GM21528 (cell line): Measurements from ENCODE around the gene MLF2.
A peak's percentile ranks its signal among the peaks of the same experiment; 100 is the strongest.
"Not testable (repeated sequence)": the region's sequence is repeated elsewhere in the genome, so short reads cannot be mapped to it uniquely, and the experiment has no call there.

Experiments
- ATAC-seq: cut with Tn5 transposase; IDR thresholded peaks from one replicate; pipeline ENCODE4 v1.9.1; 2021; ENCODE audit warnings: mild to moderate bottlenecking, moderate library complexity; ENCODE audit not compliant: unreplicated experiment, low FRiP score

Gene MLF2

DNA sequence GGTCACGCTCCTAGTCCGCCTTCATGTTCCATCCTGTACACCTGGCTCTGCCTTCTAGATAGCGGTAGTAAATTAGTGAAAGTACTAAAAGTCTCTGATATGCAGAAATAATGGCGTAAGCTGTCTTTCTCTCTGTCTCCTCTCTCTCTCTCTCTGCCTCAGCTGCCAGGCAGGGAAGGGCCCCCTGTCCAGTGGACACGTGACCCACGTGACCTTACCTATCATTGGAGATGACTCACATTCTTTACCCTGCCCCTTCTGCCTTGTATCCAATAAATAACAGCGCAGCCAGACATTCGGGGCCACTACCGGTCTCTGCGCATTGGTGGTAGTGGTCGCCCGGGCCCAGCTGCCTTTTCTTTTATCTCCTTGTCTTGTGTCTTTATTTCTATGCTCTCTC lies 10.9 kb downstream of the MLF2 start:
- not testable (repeated sequence) for ATAC-seq

DNA sequence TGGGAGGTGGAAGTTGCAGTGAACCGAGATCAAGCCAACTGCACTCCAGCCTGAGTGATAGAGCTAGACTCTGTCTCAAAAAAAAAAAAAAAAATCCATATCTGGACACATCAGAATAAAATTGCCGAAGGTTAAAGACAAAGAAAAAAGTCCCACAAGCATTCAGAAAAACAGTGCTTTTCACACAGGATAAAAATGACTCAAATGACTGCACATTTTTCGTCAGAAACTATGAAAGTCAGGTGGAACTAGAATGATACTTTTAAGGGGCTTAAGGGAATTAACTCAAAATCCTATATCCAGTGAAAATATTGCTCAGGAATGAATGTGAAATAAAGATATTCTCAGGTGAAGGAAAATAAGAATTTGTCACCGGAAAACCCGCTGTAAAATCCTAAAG lies 16.2 kb downstream of the MLF2 start:
- ATAC-seq = no peak

DNA sequence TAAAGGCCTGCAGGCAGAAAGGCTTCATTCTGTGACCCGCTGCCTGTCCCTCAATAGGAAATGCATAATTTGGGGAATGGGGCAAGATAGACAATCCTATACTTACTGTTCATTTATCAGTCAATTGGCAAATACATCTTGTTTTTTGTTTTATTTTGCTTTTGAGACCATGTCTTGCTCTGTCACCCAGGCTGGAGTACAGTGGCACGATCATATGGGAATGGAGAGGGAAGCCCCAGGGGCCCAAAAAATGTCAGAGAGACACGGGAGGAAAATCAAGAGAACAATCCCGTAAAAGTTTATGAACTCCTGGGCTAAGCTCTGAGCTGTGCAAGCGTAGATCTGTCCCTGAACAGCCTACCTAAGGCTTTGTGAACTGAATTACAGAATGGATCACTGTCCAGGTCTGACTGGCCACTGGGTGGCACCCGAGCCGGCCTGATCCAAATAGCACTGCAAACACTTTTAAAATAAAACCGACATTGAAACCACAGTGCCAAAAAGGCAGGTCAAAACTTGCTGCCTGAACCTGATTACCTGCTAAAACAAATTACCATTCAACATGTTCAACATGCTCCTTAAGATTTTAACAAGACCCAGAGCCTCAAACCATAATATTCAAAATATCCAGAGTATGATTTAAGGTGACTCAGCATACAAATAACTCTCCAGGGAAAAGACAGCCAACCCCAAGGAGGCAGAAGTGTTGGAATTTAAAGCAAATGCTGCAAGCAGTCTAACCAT lies 17.3 kb downstream of the MLF2 start:
- no peak for ATAC-seq

DNA sequence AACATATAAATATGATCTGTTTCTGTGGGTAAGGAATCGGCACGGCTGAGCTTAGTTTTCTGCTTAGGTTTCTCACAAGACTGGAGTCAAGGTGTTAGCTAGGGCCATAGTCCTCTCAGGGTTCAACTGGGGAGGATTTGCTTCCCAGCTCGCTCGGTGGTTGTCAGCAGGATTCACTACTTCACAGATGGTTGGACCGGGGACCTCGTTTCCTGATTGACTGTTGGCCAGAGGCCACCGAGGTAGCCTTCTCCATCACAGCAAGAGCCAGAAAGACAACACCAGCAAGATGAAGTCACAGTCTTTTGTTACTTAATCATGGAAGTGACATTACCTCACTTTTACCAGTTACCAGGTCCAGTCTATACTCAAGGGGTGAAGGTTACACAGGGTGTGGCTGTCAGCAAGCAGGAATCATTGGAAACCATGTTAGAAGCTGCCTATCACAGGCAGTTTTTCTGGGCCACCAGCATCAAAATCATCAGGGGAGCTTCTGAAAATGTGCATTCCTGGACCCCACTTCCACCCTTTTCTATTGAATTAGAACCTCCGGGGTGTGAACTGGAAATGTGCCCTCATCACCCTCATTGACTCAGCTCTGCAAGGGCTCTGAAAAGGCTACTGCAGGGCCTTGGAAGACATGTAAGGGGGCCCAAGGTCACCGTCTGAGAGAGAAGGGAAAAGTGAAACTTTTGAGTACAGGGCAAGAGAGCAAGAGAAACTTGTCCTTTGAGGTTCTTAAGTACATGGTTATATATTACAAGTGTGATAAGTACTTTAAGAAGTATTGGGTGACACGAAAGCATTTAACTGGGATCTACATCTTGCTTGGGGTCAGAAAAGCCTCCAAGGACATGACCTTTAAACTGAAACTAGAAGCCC lies 18.2 kb downstream of the MLF2 start:
- ATAC-seq = no peak

DNA sequence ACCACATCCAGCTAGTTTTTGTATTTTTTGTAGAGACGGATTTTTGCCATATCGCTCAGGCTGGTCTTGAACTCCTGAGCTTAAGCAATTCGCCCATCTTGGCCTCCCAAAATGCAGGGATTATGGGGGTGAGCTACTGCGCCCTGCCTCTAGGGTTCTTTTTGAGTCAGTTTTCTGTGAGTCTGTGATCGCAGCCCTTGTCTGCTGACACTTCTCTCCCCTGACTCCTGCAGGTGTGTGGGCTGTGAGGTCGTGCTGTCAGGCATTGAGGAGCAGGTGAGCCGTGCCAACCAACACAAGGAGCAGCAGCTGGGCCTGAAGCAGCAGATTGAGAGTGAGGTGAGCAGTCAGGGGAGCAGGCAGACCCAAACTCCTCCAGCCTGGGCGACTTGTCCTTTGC lies 22.8 kb downstream of the MLF2 start:
- no peak for ATAC-seq

DNA sequence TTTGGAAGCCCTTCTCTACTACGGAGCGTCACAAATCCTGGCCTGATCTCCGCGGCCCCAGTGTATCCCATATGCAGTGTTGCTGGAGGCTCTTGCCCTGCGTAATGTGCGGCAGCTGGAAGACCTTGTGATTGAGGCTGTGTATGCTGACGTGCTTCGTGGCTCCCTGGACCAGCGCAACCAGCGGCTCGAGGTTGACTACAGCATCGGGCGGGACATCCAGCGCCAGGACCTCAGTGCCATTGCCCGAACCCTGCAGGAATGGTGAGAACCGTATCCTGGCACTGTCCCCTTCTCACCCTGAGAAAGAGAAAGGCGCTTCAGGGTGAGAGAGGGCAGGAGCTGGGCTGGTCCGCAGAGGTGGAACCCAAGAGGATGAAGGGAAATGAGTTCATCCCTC lies 23.8 kb downstream of the MLF2 start:
- ATAC-seq = no peak

DNA sequence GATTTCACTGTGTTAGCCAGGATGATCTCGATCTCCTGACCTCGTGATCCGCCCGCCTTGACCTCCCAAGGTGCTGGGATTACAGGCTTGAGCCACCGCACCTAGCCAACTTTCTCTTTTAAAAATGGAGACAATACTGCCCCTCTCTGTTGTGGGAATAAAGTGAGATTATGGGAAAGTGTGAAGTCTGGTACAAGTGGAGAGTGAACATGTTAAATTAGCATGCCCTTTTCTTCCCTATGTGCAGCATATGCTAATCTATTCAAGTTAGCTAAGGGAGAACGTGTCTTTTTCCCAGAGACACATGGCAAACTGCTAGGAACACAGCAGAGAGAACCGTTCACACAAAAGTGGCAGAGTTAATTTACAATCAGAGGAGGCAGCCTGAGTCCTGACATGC lies 27.6 kb downstream of the MLF2 start:
- no peak for ATAC-seq

DNA sequence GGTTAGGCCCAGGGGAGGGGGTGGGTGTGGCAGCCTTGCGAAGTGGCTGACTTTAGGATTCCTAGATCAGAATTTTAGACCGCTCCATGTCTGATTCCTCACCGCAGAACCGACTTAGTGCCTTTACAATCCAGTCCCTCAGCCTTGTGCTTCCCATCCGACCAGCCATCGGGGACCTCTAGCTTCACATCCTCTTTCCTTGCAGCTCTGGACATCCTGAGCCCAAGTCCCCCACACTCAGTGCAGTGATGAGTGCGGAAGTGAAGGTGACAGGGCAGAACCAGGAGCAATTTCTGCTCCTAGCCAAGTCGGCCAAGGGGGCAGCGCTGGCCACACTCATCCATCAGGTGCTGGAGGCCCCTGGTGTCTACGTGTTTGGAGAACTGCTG lies 28.5 kb downstream of the MLF2 start:
- peak; percentile 33 for ATAC-seq

DNA sequence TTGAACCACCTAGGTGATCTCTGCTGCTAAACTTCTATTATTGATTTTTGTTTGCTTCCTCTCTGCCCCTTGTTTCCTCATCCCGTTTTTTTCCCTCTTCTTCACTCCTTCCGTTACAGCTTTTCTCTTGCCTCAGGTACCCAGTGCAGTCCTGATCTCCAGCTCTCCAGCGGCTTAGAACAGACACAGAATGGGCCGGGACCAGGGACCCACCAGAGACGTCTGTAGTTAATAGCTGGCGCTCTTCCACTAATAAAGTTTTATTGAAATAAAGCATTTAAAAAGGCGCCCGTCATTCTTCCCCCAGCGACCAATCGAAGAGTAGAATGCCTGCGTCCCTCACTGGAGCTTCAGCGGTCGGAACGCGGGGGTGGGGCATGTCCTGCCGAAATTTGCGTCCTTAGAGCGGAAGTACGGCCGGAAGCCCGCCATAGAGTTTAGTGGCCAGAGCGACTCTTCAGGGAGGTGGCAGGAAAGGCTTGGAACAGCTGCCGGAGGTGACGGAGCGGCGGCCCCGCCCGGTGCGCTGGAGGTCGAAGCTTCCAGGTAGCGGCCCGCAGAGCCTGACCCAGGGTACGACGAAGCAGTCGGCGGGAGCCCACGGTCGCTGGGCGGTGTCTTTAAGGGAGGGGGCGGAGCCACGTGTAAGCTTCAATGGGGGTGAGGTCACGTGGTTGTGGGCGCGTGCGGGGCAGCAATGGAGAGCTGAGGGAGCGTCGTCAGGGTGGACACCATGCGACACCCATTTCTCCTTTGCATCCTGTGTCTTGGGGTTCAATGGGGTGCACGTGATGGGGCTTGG lies 29.1 kb downstream of the MLF2 start, which contains the start of gene COPS7A:
Gene COPS7A, plus strand, starts transcription at position 440 of the 802 bp plus-strand sequence. CDS start 611 bp downstream, outside the sequence.
- peak; percentile 87 for ATAC-seq

DNA sequence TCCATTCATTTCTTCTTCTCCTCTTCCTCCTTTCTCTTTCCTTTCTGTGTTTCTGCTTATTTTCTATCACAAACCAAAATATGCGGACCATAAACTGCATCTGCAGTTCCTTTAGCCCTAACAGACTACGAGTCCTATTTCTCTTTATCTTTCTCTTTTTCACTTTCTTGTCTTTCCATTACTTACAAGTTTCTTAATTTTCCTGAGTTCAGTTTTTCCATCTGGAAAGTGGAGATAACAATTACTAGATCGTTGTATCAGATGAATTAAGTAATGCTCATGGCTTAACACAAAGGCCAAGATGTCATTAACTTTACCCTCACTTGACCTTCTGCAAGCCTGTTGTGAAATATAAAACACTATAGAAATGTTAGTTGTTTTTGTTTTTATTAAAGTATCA lies 30.1 kb downstream of the MLF2 start:
- no peak for ATAC-seq

DNA sequence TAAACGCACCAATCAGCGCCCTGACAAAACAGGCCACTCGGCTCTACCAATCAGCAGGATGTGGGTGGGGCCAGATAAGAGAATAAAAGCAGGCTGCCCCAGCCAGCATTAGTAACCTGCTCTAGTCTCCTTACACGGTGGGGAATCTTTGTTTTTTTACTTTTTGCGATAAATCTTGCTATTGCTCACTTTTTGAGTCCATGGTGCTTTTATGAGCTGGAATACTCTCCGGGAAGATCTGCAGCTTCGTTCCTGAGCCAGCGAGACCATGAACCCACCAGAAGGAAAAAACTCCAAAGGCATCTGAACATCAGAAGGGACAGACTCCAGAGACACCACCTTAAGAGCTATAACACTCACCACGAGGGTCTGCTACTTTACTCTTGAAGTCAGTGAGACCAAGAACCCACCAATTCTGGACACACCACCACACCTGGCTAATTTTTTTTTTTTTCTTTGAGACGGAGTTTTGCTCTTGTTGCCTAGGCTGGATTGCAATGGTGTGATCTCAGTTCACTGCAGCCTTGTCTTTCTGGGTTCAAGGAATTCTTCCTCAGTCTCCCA lies 36.0 kb downstream of the MLF2 start:
- ATAC-seq = no peak

DNA sequence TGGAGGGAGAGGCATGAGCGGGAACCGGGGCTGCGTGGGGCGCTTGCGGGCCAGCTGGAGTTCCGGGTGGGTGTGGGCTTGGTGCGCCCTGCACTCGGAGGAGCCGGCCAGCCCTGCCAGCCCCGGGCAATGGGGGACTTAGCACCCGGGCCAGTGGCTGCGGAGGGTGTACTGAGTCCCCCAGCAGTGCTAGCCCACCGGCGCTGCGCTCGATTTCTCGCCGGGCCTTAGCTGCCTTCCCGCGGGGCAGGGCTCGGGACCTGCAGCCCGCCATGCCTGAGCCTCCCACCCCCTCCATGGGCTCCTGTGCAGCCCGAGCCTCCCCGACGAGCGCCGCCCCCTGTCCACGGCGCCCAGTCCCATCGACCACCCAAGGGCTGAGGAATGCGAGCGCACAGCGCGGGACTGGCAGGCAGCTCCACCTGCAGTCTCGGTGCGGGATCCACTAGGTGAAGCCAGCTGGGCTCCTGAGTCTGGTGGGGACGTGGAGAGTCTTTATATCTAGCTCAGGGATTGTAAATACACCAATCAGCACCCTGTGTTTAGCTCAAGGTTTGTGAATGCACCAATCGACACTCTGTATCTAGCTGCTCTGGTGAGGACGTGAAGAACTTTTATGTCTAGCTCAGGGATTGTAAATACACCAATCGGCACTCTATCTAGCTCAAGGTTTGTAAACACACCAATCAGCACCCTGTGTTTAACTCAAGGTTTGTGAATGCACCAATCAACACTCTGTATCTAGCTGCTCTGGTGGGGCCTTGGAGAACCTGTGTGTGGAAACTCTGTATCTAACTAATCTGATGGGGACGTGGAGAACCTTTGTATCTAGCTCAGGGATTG lies 36.7 kb downstream of the MLF2 start:
- not testable (repeated sequence) for ATAC-seq

DNA sequence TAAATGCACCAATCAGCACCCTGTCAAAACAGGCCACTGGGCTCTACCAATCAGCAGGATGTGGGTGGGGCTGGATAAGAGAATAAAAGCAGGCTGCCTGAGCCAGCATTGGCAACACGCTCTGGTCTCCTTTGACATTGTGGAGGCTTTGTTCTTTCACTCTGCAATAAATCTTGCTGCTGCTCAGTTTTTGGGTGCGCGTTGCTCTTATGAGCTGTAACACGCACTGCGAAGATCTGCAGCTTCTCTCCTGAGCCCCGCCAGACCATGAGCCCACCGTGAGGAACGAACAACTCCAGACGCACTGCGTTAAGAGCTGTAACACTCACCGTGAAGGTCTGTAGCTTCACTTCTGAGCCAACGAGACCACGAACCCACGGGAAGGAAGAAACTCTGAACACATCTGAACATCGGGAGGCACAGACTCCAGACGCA lies 44.0 kb downstream of the MLF2 start:
- ATAC-seq = no peak

DNA sequence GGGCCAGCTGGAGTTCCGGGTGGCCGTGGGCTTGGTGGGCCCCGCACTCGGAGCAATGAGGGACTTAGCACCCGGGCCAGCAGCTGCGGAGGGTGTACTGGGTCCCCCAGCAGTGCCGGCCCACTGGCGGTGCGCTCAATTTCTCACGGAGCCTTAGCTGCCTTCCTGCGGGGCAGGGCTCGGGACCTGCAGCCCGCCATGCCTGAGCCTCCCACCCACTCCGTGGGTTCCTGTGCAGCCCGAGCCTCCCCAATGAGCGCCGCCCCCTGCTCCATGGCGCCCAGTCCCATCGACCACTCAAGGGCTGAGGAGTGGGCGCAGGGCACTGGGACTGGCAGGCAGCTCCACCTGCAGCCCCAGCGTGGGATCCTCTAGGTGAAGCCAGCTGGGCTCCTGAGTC lies 44.6 kb downstream of the MLF2 start:
- not testable (repeated sequence) for ATAC-seq

DNA sequence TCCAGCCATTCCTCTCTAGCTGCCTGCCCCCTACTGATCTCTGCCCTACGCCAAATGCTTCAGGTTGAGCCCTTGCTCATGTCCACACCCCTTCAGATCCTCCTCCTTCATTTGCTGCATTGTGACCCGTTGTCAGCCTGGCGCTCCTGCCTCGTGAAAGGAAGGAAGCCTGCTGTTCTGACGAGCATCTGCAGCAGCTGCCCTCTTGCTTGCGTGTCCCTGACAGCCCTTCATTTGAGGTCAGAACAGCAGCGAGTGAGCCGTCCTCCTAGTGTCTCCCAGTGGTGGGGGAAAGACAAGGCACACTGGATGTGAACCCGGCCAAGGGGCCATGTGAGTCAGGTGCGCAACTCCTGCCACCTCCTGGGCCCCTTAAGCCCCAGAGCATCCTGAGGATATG lies 49.3 kb downstream of the MLF2 start:
- no peak for ATAC-seq

DNA sequence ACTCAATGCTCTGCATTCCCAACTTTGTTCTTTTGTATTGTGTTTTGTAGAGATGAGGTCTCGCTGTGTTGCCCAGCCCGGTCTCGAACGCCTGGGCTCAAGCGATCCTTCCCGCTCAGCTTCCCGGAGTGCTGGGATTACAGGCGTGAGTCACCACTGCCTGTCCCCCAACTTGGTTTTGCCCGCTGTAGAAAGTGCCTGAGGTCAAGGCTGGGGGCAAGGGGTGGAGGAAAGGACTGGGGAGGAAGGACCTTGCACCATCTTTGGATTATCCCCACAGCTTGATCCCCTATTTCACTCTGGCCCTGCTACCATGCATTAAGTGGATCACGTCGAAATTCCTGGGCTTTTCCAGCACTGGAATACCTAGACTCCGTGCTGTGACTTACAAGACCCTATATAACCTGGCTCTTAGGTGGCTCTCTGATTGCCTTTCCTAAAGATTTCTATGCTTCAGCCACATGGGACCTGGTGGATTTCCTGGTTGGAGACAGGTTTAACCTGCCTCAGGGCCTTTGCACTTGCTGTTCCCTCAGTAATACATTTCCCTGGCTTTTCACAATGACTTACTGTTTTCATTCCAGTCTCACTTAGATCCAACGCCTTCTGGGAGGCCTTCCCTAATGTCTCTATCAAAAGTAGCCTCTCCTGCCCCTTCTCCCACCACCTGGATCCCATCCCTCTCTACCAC lies 51.7 kb downstream of the MLF2 start:
- ATAC-seq = no peak

DNA sequence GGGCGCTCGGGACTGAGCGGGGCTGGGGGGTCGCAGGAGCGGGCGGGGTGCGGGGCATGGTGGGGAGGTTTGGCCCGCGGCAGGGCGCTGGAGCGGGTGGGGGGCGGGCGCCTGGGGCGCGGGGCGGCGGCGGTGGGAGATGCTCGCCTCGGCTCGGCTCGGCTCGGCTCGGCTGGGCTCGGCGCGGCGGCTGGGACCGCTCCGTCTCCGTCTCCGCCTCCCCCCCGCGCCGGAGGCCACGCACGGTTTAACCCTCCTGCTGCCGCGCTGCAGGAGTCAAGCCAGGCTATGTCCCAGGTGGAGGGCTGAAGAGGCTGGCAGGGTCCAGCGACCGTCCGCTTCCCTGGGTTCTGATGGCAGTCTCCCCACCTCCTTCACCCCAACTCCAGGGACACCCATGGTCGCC lies 52.3 kb downstream of the MLF2 start, which contains the start of gene PIANP:
Gene PIANP, minus strand, starts transcription at position 170 of the 406 bp plus-strand sequence. CDS start 2,754 bp downstream, outside the sequence.
- no peak for ATAC-seq

DNA sequence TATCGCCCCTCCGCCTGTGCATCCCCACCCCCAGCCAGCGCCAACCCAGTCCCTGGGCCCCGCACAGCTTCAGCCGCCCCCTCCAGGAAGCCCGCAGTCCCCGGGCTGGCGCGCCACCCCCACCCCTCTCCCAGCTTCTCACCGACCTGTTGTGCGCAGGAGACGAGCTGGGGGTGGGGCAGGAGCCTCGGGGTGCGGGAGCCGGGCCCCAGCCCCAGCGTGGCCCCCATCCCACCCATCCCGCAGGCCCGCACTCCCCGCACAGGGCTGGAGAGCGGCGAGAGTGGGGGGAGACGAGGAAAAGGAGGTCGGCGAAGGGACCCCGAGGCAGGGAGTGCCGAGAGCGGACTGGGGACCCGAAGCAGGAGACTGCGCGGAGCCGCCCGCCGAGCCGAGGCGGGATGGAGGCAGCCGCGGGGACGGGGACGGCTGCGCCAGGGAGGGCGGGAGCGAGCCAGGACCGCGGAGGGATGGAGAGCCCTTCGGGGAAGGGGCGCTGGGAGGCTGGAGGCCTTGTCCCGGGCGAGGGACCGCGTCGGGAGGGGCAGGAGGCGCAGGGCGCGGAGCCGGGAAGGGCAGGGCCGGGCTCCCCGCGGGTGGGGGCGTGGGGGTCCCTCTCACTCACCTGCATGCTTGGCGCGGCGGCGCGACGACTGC lies 52.8 kb downstream of the MLF2 start:
- ATAC-seq = no peak
